Calu3 (cell line): ENCODE results near the gene AGO4. TPM values are rescaled to one million over a fixed set of nuclear protein-coding genes. Genes with fewer than 3 reads are reported as not detected.
"Not testable (repeated sequence)": the region's sequence is repeated elsewhere in the genome, so short reads cannot be mapped to it uniquely, and the experiment has no call there.

Experiments
- BruUV-seq: library from RNA; stranded (reverse); fragments of 400-500 nt; replicated peaks from 2 replicates; lab custom pipeline; 2021; lab: Mats Ljungman, UMichigan
- CTCF ChIA-PET: fragments of 300-600 bp; sonication (Branson Sonifier 250); formaldehyde crosslinking; loops from one replicate; lab custom pipeline; 2022; ENCODE audit warnings: antibody characterized with exemption; lab: Charles Lee
- DNase-seq: peaks from one replicate; pipeline ENCODE4 v3.0.0; 2022
- H3K27ac Mint-ChIP-seq: one replicate; pipeline ENCODE4 v1.8.0; 2022; ENCODE audit warnings: mixed read lengths; ENCODE audit not compliant: unreplicated experiment
- H3K27me3 Mint-ChIP-seq: one replicate; pipeline ENCODE4 v1.8.0; 2022; ENCODE audit warnings: mixed read lengths; ENCODE audit not compliant: unreplicated experiment
- H3K36me3 Mint-ChIP-seq: one replicate; pipeline ENCODE4 v1.8.0; 2022; ENCODE audit warnings: mild to moderate bottlenecking, moderate library complexity, mixed read lengths; ENCODE audit not compliant: insufficient read depth, unreplicated experiment
- H3K4me1 Mint-ChIP-seq: one replicate; pipeline ENCODE4 v1.8.0; 2022; ENCODE audit warnings: mild to moderate bottlenecking, low read depth, mixed read lengths; ENCODE audit not compliant: unreplicated experiment
- H3K4me3 Mint-ChIP-seq: one replicate; pipeline ENCODE4 v1.8.0; 2022; ENCODE audit warnings: mild to moderate bottlenecking, low read depth, moderate library complexity, mixed read lengths; ENCODE audit not compliant: unreplicated experiment
- H3K9me3 Mint-ChIP-seq: one replicate; pipeline ENCODE4 v1.8.0; 2022; ENCODE audit warnings: low read depth, mixed read lengths; ENCODE audit not compliant: unreplicated experiment
- intact Hi-C: fragments of 100-400 bp; cut with micrococcal nuclease; formaldehyde crosslinking; loops from one replicate; pipeline ENCODE4 v1.10.0; 2022; ENCODE audit not compliant: unreplicated experiment
- total RNA-seq: library from RNA; stranded (reverse); gene quantifications from 2 replicates; pipeline ENCODE4 v1.2.3, GENCODE V29; 2022
- TF ChIP-seq, protein P1 (sequence below): fragments of 200-600 bp; IDR thresholded peaks from one replicate; pipeline ENCODE4 v1.8.0; 2022; ENCODE audit warnings: antibody characterized with exemption; ENCODE audit not compliant: unreplicated experiment

Gene AGO4
- total RNA-seq, 1 experiment from 2014 or later, result 8.3 TPM

- CTCF ChIA-PET, result interaction anchor here (0.8 kb wide), 1 partner anchor 10 kb away, joined by 3 read pairs; no protein-coding TSS in a partner anchor
- no peak overlapping the region for H3K4me3 Mint-ChIP-seq
- DNase-seq, result no peak
- no peaks in the 10 kb centered on the region for H3K36me3 Mint-ChIP-seq
- BruUV-seq, result no TSS peak
- TF ChIP-seq, protein P1, sequence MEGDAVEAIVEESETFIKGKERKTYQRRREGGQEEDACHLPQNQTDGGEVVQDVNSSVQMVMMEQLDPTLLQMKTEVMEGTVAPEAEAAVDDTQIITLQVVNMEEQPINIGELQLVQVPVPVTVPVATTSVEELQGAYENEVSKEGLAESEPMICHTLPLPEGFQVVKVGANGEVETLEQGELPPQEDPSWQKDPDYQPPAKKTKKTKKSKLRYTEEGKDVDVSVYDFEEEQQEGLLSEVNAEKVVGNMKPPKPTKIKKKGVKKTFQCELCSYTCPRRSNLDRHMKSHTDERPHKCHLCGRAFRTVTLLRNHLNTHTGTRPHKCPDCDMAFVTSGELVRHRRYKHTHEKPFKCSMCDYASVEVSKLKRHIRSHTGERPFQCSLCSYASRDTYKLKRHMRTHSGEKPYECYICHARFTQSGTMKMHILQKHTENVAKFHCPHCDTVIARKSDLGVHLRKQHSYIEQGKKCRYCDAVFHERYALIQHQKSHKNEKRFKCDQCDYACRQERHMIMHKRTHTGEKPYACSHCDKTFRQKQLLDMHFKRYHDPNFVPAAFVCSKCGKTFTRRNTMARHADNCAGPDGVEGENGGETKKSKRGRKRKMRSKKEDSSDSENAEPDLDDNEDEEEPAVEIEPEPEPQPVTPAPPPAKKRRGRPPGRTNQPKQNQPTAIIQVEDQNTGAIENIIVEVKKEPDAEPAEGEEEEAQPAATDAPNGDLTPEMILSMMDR, result no peak
- no peaks in the 10 kb centered on the region for H3K9me3 Mint-ChIP-seq
- H3K27me3 Mint-ChIP-seq, result no peaks in the 10 kb centered on the region
- no peaks in the 10 kb centered on the region for H3K4me1 Mint-ChIP-seq
- intact Hi-C loops, result no loop called here
- no peak overlapping the region for H3K27ac Mint-ChIP-seq
Observed at GRCh38 chr1:35777109-35777508, 30.7 kb upstream of the AGO4 start.

- intact Hi-C loops, result no loop called here
- CTCF ChIA-PET, result no interaction called here
- no peaks in the 10 kb centered on the region for H3K36me3 Mint-ChIP-seq
- H3K27ac Mint-ChIP-seq, result no peak overlapping the region
- TF ChIP-seq, protein P1, result no peak
- no peaks in the 10 kb centered on the region for H3K27me3 Mint-ChIP-seq
- H3K4me1 Mint-ChIP-seq, result no peaks in the 10 kb centered on the region
- H3K9me3 Mint-ChIP-seq, result no peaks in the 10 kb centered on the region
- no peak overlapping the region for H3K4me3 Mint-ChIP-seq
- no TSS peak for BruUV-seq
- DNase-seq, result no peak
Observed at GRCh38 chr1:35783055-35783583, 24.7 kb upstream of the AGO4 start.

DNA sequence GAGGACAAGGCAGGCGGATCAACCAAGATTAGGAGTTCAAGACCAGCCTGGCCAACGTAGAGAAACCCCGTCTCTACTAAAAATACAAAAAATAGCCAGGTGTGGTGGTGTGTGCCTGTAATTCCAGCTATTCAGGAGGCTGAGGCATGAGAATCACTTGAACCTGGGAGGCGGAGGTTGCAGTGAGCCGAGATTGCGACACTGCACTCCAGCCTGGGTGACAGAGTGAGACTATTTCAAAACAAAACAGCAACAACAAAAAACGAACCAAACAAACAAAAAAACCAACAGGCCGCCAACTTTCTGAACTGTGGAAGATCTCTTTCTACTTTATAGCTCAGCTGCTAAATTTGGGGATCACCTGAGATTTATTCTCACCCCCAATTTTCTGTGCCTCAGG is 23.5 kb upstream of the AGO4 start:
- DNase-seq, intact Hi-C loops, H3K27ac Mint-ChIP-seq, H3K9me3 Mint-ChIP-seq, H3K4me3 Mint-ChIP-seq, H3K4me1 Mint-ChIP-seq, H3K36me3 Mint-ChIP-seq, BruUV-seq, H3K27me3 Mint-ChIP-seq: not testable (repeated sequence)
- CTCF ChIA-PET, result interaction anchor here (1.1 kb wide), 1 partner anchor 15 kb away, joined by 3 read pairs; the partner anchor contains the start of gene CLSPN

DNA sequence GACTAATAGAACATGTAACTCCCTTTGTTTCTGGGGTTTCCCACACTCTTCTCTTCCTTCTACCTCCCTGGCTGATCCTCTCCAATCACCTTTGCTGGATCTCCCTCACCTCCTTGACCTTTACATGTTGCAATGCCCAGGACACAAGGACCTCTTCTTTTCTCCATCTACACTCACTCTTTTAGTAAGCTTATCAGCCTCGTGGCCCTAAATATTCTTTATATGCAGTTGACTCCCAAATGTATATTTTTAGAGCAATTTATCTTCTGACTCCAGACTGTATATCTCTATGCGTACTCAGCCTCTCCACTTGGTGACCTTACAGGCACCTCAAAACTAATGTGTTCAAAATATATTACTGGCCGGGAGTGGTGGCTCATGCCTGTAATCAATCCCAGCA is 19.7 kb upstream of the AGO4 start:
- no peaks in the 10 kb centered on the region for H3K4me1 Mint-ChIP-seq
- TF ChIP-seq, protein P1, result no peak
- H3K27me3 Mint-ChIP-seq, result no peaks in the 10 kb centered on the region
- CTCF ChIA-PET, result no interaction called here
- H3K36me3 Mint-ChIP-seq, result no peaks in the 10 kb centered on the region
- no peaks in the 10 kb centered on the region for H3K9me3 Mint-ChIP-seq
- BruUV-seq, result no TSS peak
- DNase-seq, result no peak
- no peak overlapping the region for H3K4me3 Mint-ChIP-seq
- no peak overlapping the region for H3K27ac Mint-ChIP-seq
- intact Hi-C loops, result no loop called here

DNA sequence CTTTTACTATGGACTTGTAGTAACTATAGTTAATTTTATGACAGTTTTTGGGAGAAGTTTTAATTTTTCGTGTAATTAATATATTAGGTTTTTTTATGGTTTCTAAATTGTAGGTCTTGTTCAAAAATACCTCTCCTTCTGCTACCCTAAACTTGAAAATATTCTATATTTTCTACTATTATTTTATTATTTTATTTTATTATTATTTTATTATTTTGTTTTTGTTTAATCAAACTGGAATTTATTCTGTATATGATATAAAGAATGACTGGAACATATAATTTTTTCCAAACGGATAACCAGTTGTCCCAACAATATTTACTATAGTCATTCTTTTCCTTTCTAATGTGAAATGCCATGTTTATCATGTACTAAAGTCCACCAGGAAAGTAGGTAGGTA is 17.1 kb upstream of the AGO4 start:
- H3K27me3 Mint-ChIP-seq, result no peaks in the 10 kb centered on the region
- H3K4me1 Mint-ChIP-seq, result no peaks in the 10 kb centered on the region
- TF ChIP-seq, protein P1, result no peak
- H3K27ac Mint-ChIP-seq, result no peak overlapping the region
- CTCF ChIA-PET, result interaction anchor here (0.6 kb wide), 1 partner anchor 229 kb away, joined by 3 read pairs; no protein-coding TSS in a partner anchor
- H3K4me3 Mint-ChIP-seq, result no peak overlapping the region
- H3K36me3 Mint-ChIP-seq, result no peaks in the 10 kb centered on the region
- H3K9me3 Mint-ChIP-seq, result no peaks in the 10 kb centered on the region
- BruUV-seq, result no TSS peak
- intact Hi-C loops, result no loop called here
- DNase-seq, result no peak
